ENCODE data around the gene VARS2. TPM values are rescaled to one million over a fixed set of nuclear protein-coding genes. Genes with fewer than 3 reads are reported as not detected.

VARS2 gene
- total RNA-seq, 1 experiment from 2014 or later = 68.2 TPM

DNA sequence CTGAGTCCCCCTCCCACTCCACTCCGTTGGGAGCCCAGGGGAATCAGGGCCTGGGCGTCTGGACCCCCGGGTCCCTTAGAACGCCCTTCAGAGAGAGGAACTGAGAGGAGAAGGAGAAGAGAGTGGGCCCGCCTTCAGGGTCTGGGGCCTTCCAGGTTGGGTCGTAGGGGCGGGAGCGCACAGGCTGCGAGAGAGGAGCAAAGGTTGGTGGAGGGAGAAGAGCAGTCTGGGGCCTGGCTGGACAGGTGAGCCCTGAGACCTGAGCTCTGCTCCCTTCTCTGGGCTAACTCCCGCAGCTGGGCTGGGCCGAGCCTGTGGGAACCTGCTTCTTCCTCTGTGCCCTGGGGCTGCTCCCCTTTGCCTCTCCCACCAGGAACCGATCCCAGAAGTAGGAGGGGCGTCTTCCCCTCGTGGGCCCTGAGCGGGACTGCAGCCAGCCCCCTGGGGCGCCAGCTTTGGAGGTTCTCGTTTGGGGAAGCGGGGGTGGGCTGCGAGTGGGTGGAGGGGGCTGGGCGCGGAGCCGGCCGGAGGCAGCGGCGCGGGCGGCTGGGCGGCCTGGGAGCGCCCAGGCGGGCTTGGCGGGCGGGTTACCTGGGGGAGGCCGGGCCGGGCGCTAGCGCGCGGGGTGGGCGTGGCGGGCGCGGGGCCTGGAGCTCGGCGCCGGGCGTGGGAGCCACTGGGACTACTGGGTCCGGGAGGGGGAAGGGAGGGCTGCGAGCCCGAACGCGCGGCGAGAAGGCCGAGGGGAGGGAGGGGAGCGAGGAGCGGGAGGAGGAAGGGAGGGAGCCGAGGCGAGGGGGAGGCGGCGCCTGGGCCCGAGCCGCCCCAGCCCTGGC, 30.1 kb upstream of the VARS2 start, which contains the start of gene DDR1:
TSS of gene DDR1 (plus strand) at position 835 of the 836 bp plus-strand sequence. CDS start 4,211 bp downstream, outside the sequence.
- Histone ChIP-seq H3K23me2 (ENCODE audit: insufficient read length, low read depth, low read length, poor library complexity, severe bottlenecking) (peaks cover 37% of the 10 kb centered on the region), H3K79me1 (ENCODE audit: insufficient read depth, low read depth, low read length, poor library complexity, severe bottlenecking) (peaks cover 4% of the 10 kb centered on the region), H2BK5ac (ENCODE audit: insufficient read length, low read length) (peak within 1 kb of the TSS; percentile 24), H3K56ac (ENCODE audit: insufficient read length, low read depth, low read length) (no peak within 1 kb of the TSS), H2BK120ac (ENCODE audit: low read depth, low read length, poor library complexity, severe bottlenecking) (no peak within 1 kb of the TSS), H3K9ac (ENCODE audit: extremely low read depth, insufficient read length, low read length) (peak within 1 kb of the TSS; percentile 68), H3K79me2 (ENCODE audit: insufficient read depth, low read length) (peaks cover 18% of the 10 kb centered on the region; the same call in 1 of the 2 replicates), H3K14ac (ENCODE audit: insufficient read depth, low read length) (peak within 1 kb of the TSS; percentile 62), H4K20me1 (ENCODE audit: control insufficient read depth, insufficient read depth, insufficient read length) (no peaks in the 10 kb centered on the region), H4K5ac (ENCODE audit: insufficient read length, low read depth, low read length) (no peak within 1 kb of the TSS), H3K27ac (ENCODE audit: insufficient read length, low read depth, low read length) (no peak within 1 kb of the TSS), H4K91ac (ENCODE audit: insufficient read length, low read depth, low read length) (no peak within 1 kb of the TSS), H2AFZ (ENCODE audit: low read length) (no peak within 1 kb of the TSS), H3K9me3 (ENCODE audit: control insufficient read depth, low read depth, low read length) (no peaks in the 10 kb centered on the region), H3K27me3 (ENCODE audit: insufficient read depth, low read length) (no peaks in the 10 kb centered on the region), H3T11ph (ENCODE audit: low read length) (no peak within 1 kb of the TSS), H3K4me1 (ENCODE audit: insufficient read depth, low read length) (peaks cover 6% of the 10 kb centered on the region; the same call in 1 of the 2 replicates), H3K18ac (ENCODE audit: insufficient read length, low read depth, low read length) (peak within 1 kb of the TSS; percentile 28), H3K4me2 (ENCODE audit: insufficient read depth, insufficient read length, low read length) (peak within 1 kb of the TSS; percentile 95), H2AK5ac (ENCODE audit: insufficient read length, low read length) (no peak within 1 kb of the TSS), H4K8ac (replicated peaks; ENCODE audit: insufficient read length, low read depth, low read length) (no peak within 1 kb of the TSS), H2BK20ac (ENCODE audit: low read depth, low read length, poor library complexity, severe bottlenecking) (no peak within 1 kb of the TSS), H3K4ac (ENCODE audit: low read depth, low read length) (no peak within 1 kb of the TSS), H2BK15ac (ENCODE audit: low read depth, low read length) (no peak within 1 kb of the TSS), H2BK12ac (ENCODE audit: insufficient read length, low read depth, low read length) (no peak within 1 kb of the TSS), H3K23ac (ENCODE audit: insufficient read length, low read depth, low read length) (no peak within 1 kb of the TSS)
- no peak for TF ChIP-seq CTCF (conservative IDR thresholded peaks at IDR 0.05)
- peak; percentile 55 for DNase-seq
- Mint-ChIP-seq H3K4me3 (peak within 1 kb of the TSS; percentile 72 to 92), H3K9me3 (peaks cover 0 to 2% of the 10 kb centered on the region in 2 experiments; a peak in 1 of 5 replicates), H3K27ac (peak within 1 kb of the TSS; percentile 97 to 99 (median 98)), H3K36me3 (ENCODE audit: insufficient read depth in 1 of 3, low read depth in 3 of 3) (peaks cover 7 to 23% (median 13%) of the 10 kb centered on the region in 3 experiments), H3K27me3 (ENCODE audit: low read depth) (no peaks in the 10 kb centered on the region; the same call in 1 of the 2 replicates), H3K4me1 (peaks cover 73 to 74% of the 10 kb centered on the region in 2 experiments)
- WGBS (ENCODE audit: extremely low coverage, insufficient read length, low lambda C conversion rate) = no CpG with 5 or more reads among the region's 62 CpGs
